ENCODE results near the gene NISCH.

- TF ChIP-seq CTCF (IDR thresholded peaks at IDR 0.05) (no peak), EZH2 (IDR thresholded peaks at IDR 0.05) (no peak), EZH2phosphoT487 (IDR thresholded peaks at IDR 0.05) (no peak)
These were observed 56.1 kb downstream of the NISCH start for GRCh38 chr3:52511509-52511908.
